CD4-positive, alpha-beta T cell (primary cell): Measurements from ENCODE around the gene PCCA. TPM values are rescaled to one million over a fixed set of nuclear protein-coding genes. Genes with fewer than 3 reads are reported as not detected.

Experiments used
- ATAC-seq: fragments of 200-7000 bp; cut with Tn5 transposase; one replicate; pipeline ENCODE4 v1.10.0; 2022; ENCODE audit warnings: mild to moderate bottlenecking; ENCODE audit not compliant: poor library complexity
- CTCF ChIA-PET: fragments of 350-600 bp; sonication (Branson Sonifier 250); formaldehyde crosslinking; loops from one replicate; lab custom pipeline; 2021; ENCODE audit warnings: antibody characterized with exemption, inconsistent platforms; lab: Charles Lee
- POLR2A ChIA-PET: fragments of 350-600 bp; sonication (Branson Sonifier 250); formaldehyde crosslinking; loops from one replicate; lab custom pipeline; 2021; ENCODE audit warnings: antibody characterized with exemption, inconsistent platforms; lab: Charles Lee
- DNase-seq, 14 experiments: peaks; one replicate each; pipeline ENCODE4 v3.0.0-alpha.2; 2013 to 2020; ENCODE audit warnings: mixed read lengths in 2 of 14
- H3K27ac ChIP-seq, 2 donors: one replicate each; pipeline versions ENCODE4 v1.5.1 to v1.7.0; 2013; ENCODE audit warnings: low read length in 2 of 2, low read depth in 1 of 2, mild to moderate bottlenecking in 1 of 2
- H3K27me3 ChIP-seq, 2 experiments: 1 replicate in 1 of 2; 2 replicates in 1 of 2; pipeline versions ENCODE4 v1.6.1 to v1.7.0; 2013; ENCODE audit warnings: low read length in 2 of 2, control low read depth in 1 of 2, mild to moderate bottlenecking in 1 of 2, moderate library complexity in 1 of 2; ENCODE audit not compliant: insufficient read depth in 2 of 2, control insufficient read depth in 1 of 2
- H3K36me3 ChIP-seq: one replicate; pipeline ENCODE4 v1.6.1; 2013; ENCODE audit warnings: low read length, control low read depth; ENCODE audit not compliant: insufficient read depth
- H3K4me1 ChIP-seq: one replicate; pipeline ENCODE4 v1.6.1; 2013; ENCODE audit warnings: low read length, control low read depth; ENCODE audit not compliant: insufficient read depth
- H3K4me3 ChIP-seq: one replicate; pipeline ENCODE4 v1.5.1; 2013; ENCODE audit warnings: mild to moderate bottlenecking, low read length, moderate library complexity
- H3K9me3 ChIP-seq, 2 experiments: 1 replicate in 1 of 2; 2 replicates in 1 of 2; pipeline versions ENCODE4 v1.6.1 to v1.7.0; 2013; ENCODE audit warnings: low read length in 2 of 2, mild to moderate bottlenecking in 2 of 2, control low read depth in 1 of 2, moderate library complexity in 1 of 2; ENCODE audit not compliant: control insufficient read depth in 1 of 2, insufficient read depth in 1 of 2
- H3K27ac Mint-ChIP-seq: one replicate; pipeline ENCODE4 v1.8.0; 2020; ENCODE audit warnings: mixed read lengths
- H3K27me3 Mint-ChIP-seq: one replicate; pipeline ENCODE4 v1.8.0; 2021; ENCODE audit warnings: mixed read lengths
- H3K36me3 Mint-ChIP-seq: one replicate; pipeline ENCODE4 v1.8.0; 2021; ENCODE audit warnings: low read depth, mixed read lengths
- H3K4me1 Mint-ChIP-seq: one replicate; pipeline ENCODE4 v1.8.0; 2021; ENCODE audit warnings: low read depth, mixed read lengths
- H3K4me3 Mint-ChIP-seq: one replicate; pipeline ENCODE4 v1.8.0; 2020; ENCODE audit warnings: mild to moderate bottlenecking, mixed read lengths
- H3K9me3 Mint-ChIP-seq: one replicate; pipeline ENCODE4 v1.8.0; 2020; ENCODE audit warnings: mixed read lengths
- intact Hi-C, 2 experiments: fragments of 100-400 bp; cut with DNase I in 1 of 2; cut with micrococcal nuclease in 1 of 2; formaldehyde crosslinking; loops; one replicate each; pipeline versions ENCODE4 v1.15.1 to v1.9.0; 2023 to 2025; cut with DNase I, micrococcal nuclease
- total RNA-seq, 174 experiments: library from RNA in 2 of 174; stranded (reverse) in 2 of 174; gene quantifications; one replicate each; pipeline ENCODE4 v1.2.3 and lab custom pipeline; 2021 to 2026
- TF ChIP-seq, protein P1 (sequence below): fragments of 200-600 bp; IDR thresholded peaks from one replicate; pipeline ENCODE4 v1.8.0; 2022; ENCODE audit warnings: antibody characterized with exemption, mild to moderate bottlenecking

Gene PCCA
- total RNA-seq, 2 experiments from 2014 or later, result 4.7 to 5.2 TPM

DNA sequence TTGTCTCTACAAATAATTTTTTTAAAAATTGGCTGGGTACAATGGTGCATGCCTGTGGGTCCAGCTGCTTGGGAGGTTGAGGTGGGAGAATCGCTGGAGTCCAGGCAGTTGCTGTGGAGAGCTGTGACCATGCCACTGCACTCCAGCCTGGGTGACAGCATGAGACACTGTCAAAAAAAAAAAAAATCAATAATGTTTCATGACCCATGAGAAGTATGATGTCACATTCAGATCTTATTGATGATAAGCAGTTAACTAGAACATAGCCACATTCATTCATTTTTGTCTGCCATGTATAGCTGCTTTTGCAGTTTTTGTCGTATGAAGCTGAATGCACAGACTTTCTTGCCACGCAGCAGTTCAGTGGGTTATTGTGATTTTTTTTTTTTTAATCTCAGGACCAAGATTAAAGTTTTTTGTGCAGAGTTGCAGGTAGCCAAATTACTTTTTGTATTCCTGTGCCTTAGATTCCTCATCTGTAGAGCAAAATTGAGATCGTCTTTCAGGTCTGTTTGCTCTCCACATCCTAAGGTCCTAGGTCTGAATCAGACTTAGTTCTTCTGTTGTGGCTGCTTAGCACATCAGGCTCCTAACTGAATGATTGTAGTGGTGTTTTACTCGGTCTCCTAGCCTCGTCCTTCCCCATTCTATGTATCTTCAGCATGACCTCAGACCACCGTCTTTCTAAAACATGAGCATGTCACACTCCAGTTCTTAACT, 354.5 kb downstream of the PCCA start:
- no peaks in the 10 kb centered on the region for H3K27me3 Mint-ChIP-seq

GRCh38 chr13:100443998-100444328, 355.1 kb downstream of the PCCA start:
- ATAC-seq (no peak), DNase-seq (no peak)
- Histone ChIP-seq H3K36me3 (no peaks in the 10 kb centered on the region), H3K4me1 (no peaks in the 10 kb centered on the region), H3K9me3 (no peaks in the 10 kb centered on the region), H3K27ac (no peak overlapping the region), H3K4me3 (no peak overlapping the region), H3K27me3 (no peaks in the 10 kb centered on the region)
- CTCF ChIA-PET, result no interaction called here
- intact Hi-C loops, result no loop called here
- Mint-ChIP-seq H3K9me3 (peaks cover 2% of the 10 kb centered on the region), H3K36me3 (peaks cover 4% of the 10 kb centered on the region), H3K27ac (no peak overlapping the region), H3K4me3 (no peak overlapping the region), H3K27me3 (peaks cover 4% of the 10 kb centered on the region), H3K4me1 (no peaks in the 10 kb centered on the region)
- TF ChIP-seq, protein P1, sequence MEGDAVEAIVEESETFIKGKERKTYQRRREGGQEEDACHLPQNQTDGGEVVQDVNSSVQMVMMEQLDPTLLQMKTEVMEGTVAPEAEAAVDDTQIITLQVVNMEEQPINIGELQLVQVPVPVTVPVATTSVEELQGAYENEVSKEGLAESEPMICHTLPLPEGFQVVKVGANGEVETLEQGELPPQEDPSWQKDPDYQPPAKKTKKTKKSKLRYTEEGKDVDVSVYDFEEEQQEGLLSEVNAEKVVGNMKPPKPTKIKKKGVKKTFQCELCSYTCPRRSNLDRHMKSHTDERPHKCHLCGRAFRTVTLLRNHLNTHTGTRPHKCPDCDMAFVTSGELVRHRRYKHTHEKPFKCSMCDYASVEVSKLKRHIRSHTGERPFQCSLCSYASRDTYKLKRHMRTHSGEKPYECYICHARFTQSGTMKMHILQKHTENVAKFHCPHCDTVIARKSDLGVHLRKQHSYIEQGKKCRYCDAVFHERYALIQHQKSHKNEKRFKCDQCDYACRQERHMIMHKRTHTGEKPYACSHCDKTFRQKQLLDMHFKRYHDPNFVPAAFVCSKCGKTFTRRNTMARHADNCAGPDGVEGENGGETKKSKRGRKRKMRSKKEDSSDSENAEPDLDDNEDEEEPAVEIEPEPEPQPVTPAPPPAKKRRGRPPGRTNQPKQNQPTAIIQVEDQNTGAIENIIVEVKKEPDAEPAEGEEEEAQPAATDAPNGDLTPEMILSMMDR, result no peak
- POLR2A ChIA-PET, result no interaction called here

More for the DNA sequence above, 354.5 kb downstream of the PCCA start:
- no peaks in the 10 kb centered on the region for H3K36me3 ChIP-seq
- POLR2A ChIA-PET, result no interaction called here
- TF ChIP-seq, protein P1, result no peak
- CTCF ChIA-PET, result no interaction called here
- intact Hi-C loops, result no loop called here
- no peaks in the 10 kb centered on the region for H3K4me1 Mint-ChIP-seq
- H3K27ac ChIP-seq, result no peak overlapping the region
- H3K4me3 ChIP-seq, result no peak overlapping the region
- no peak for ATAC-seq
- no peaks in the 10 kb centered on the region for H3K9me3 Mint-ChIP-seq
- H3K27me3 ChIP-seq, result no peaks in the 10 kb centered on the region
- H3K27ac Mint-ChIP-seq, result no peak overlapping the region
- no peaks in the 10 kb centered on the region for H3K9me3 ChIP-seq
- H3K4me3 Mint-ChIP-seq, result no peak overlapping the region
- no peak for DNase-seq
- no peaks in the 10 kb centered on the region for H3K4me1 ChIP-seq
- no peaks in the 10 kb centered on the region for H3K36me3 Mint-ChIP-seq

DNA sequence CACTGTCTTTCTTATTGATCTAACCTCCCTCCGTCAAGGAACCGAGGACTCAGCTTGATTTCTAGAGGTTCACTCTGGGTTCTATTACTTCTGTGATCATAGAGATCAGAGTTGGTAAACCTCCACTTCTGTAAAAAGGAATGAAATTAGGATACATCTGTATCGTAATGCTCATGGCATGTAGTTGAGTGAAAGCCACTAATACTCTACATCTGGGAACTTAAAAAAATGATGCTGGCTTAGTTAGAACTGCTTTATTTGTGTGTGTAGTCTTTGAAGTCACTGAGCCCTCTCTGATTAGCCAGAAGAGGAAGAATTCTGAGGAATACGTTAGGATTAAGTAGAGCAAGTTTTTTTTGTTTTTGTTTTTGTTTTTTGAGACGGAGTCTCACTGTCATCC, 358.9 kb downstream of the PCCA start:
- ATAC-seq, result no peak
- ChIA-PET POLR2A (no interaction called here), CTCF (no interaction called here)
- H3K36me3 ChIP-seq, result no peaks in the 10 kb centered on the region
- no peak overlapping the region for H3K4me3 ChIP-seq
- H3K27me3 ChIP-seq, result no peaks in the 10 kb centered on the region
- H3K27me3 Mint-ChIP-seq, result peaks cover 5% of the 10 kb centered on the region
- H3K27ac Mint-ChIP-seq, result no peak overlapping the region
- peaks cover 7% of the 10 kb centered on the region for H3K36me3 Mint-ChIP-seq
- TF ChIP-seq, protein P1, result no peak
- peaks cover 2% of the 10 kb centered on the region for H3K9me3 Mint-ChIP-seq
- H3K4me1 Mint-ChIP-seq, result no peaks in the 10 kb centered on the region
- H3K4me1 ChIP-seq, result no peaks in the 10 kb centered on the region
- intact Hi-C loops, result no loop called here
- H3K4me3 Mint-ChIP-seq, result no peak overlapping the region
- H3K27ac ChIP-seq, result no peak overlapping the region
- DNase-seq, result no peak
- H3K9me3 ChIP-seq, result no peaks in the 10 kb centered on the region
